HL-60/S4 (cell line): ENCODE results near the gene TECR.
"Not testable (repeated sequence)": the region's sequence is repeated elsewhere in the genome, so short reads cannot be mapped to it uniquely, and the experiment has no call there.

Experiments
- in situ Hi-C: fragments of 300-500 bp; cut with MboI; formaldehyde crosslinking; loops from 2 replicates; pipeline ENCODE4 v1.14.3; 2022; ENCODE audit warnings: low sequenced_read_pairs

Gene TECR

DNA sequence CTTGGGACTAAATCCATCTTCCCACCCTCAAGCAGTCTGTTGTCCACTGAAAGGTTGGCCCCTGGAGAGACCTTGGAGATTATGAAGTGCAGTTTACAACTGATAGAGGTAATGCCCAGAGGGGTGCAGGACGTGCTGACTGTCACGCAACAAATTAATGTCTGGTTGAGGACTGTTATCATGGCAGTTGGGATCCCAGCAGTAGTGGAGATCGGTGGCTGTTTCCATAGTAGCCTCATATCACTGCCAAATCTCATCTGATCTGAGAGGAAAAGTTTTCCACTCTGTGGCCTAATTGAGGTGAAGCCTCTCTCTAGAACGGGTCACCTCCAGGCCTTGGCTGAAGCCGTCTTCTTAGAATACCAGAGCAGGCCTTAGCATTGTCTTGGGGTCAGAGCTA, 4.1 kb downstream of the TECR start:
- in situ Hi-C loops = no loop called here

DNA sequence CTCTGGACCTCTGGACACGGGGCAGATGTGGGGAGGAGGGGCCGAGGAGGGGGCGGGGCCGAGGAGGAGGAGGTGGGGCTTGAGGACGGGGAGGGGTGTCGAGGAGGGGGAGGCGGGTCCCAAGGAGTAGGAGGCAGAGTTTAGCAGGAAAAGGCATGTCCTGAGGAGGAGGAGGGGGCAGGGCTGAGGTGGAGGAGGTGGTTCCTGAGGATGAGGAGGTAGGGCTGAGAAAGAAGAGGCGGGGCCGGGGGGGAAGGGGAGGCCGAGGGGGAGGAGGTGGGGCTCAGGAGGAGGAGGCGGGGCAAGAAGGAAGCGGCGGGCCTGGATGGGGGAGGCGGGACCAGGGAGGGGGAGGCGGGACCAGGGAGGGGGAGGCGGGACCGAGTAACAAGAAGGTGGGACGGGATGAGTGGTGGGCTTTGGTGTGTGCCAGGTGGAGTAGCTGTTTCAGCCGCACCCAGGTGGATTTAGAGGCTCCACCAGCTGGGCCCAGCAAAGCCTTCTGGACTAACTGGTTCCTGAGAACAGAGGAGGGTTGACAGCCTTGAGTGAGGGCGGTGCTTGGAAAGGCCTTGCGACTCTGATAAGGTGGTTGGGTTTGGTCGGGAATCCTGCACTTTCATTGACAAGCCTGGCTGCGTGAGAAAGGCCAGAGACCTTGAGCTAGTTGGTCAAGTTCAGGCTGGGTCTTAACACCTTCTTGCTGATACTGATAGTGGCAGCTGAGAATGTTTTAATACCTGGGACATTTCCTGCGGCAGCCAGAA, 7.7 kb downstream of the TECR start:
- in situ Hi-C loops = no loop called here

DNA sequence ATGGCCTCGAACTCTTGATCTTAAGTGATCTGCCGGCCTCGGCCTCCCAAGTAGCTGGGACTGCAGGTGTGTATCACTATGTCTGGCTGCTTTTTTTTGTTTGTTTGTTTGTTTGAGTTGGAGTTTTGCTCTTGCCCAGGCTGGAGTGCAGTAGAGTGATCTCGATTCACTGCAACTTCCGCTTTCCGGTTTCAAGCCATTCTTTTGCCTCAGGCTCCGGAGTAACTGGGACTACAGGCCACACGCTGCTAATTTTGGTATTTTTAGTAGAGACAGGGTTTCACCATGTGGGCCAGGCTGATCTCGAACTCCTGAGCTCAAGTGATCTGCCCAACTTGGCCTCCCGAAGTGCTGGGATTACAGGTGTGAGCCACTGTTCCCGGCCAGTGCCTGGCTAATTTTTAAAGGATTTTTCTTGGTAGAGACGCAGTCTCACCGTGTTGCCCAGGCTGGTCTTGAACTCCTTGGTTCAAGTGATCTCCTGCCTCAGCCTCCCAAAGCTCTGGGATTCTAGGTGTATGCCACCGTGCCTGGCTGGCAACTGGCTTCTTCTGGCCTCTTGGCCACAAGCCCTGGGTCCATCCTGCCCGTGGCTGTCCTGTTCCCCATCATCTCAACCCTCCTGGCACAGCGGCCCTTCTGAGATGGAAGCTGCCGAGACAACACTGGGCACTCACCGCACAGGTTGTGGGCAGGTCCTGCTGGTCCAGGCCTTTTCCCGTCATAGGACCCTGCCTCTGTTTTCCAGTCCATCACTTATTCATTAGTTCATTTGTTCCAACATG, 11.5 kb downstream of the TECR start:
- in situ Hi-C loops = no loop called here

DNA sequence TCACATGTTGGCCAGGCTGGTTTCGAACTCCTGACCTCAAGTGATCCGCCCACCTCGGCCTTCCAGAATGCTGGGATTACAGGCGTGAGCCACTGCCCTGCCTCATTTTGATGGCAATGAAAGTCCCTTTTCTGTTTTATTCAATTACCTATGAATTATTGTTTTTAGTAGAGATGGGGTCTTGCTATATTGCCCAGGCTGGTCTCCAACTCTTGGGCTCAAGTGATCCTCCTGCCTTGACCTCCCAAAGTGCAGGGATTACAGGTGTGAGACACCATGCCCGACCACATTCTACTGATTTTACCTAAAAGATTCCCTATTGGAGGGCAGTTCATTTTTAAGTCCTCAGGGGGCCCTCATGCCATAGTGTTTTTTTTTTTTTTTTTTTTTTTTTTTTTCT, 12.6 kb downstream of the TECR start:
- in situ Hi-C loops = not testable (repeated sequence)

DNA sequence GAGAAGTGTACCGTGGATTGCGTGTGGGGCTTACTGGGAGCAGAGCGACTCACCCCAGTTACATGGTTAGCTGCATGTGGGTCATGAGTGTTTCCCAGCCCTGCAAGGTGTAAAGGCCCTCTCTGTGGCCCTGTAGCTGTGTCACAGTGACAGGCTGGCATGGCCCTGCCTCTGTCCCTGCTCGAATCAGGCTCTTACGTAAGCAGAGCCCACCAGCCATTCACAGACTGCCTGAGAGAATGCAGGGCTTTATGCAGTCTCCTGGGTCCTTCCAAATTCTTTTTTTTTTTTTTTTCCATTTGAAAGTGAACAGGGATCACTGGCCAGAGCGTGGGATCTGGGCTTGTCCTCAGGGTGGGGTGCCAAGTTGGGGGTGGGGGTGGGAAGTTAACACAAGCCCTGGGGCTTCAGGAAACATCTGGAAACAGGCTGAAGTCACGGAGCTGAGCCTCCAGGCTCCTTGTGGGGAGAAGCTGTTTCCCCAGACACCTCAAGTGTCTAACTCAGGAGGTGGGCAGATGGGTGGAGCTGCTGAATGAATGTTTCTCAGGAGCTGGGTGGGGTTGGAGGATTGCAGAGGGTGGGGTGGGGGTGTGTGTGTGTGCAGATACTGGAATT, 13.4 kb downstream of the TECR start:
- in situ Hi-C loops = no loop called here

DNA sequence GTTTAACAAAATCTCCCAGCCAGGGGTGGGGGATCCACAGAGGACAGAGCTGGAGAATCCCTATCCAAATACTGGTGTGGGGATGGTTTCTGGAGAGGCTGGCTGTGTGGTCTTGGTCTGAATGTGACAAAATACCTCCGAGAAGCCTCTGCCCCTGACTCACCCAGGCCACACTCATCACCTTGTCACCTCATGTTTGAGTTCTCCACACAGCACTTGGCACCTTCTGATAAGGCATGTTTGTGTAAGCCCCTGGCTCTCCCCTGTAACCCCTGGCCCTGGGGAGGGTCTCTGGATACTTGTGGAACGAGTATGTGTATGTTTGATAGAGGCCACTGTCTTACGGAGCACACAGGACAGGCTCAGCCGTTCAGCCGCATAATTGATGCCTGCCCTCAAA, 14.7 kb downstream of the TECR start:
- in situ Hi-C loops = no loop called here

DNA sequence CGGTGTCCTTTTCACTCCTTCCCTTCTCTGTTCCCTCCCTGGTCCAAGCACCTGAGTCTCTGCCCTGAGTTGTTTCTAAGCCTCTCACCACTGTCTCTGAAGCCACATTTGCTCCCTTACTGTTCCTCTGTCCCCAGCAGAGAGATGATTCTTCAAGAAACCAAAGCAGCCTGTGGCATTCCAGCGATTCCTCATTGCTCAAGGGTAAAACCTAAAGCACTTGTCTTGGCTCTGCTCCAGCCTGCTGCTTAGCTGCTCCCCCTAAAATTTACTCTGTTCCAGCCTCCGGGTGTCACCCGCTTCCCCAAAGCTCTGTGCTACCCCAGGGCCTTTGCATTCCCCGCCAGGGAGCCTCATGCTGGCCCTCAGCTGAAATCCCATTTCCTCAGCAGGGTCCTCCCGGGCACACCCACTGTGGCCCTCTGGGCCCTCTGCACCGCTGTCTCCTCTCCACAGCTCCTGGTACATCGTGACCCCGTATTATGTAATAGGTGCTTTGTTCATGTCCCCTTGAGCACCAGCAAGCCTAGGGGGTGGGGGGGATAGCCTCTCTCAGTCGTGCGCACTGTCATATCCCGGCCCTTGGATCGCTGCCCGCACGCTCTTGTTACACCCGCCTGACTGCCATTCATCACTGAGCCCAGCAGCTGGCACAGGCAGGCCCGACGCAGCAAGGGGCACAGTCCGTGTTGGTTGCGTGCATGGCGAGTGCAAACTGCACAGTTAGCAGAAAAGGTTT, 15.8 kb downstream of the TECR start:
- in situ Hi-C loops = no loop called here

DNA sequence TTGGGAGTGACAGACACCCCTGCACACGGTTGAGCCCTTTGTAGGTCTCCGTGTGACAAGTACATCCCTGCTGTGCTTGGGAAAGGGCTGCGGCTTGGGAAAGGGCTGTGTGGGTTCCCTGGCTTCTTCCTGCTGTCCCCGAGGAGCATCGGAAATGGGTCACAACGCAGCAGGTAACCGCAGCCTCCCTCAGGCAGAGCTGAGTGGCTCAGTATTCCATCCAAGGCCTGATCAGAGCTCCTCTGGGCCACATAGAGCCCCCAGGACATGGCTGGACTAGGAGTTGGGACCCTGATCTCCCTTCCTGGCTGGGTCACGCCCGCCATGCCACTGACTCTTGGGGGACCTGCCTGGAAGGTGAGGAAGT, 16.3 kb downstream of the TECR start:
- in situ Hi-C loops = no loop called here

DNA sequence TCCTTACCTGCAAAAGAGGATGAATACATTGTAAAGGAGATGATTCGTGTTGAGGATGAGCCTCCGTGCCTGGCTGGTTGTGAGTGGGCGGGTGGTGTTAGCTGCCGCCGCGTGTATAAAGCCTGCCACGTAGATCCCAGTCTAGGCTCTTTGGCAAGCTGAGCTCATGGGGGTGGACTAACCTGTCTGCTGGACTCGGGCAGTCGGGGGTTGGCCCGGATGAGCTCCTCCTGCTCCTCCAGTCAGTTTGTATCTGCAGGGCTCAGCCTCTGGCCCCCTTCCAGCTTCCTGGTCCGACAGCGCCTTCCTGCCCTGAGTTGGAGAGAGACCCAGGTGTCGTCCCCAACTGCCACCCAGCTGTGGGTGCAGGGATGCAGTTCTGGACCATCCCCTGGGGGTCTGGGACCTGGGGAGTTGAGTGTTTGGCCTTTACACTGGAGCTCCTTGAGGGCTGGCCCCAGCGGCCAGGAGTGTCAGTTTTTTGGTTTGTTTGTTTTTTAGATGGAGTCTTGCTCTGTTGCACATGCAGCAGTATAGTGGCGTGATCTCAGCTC, 20.9 kb downstream of the TECR start:
- in situ Hi-C loops = no loop called here

DNA sequence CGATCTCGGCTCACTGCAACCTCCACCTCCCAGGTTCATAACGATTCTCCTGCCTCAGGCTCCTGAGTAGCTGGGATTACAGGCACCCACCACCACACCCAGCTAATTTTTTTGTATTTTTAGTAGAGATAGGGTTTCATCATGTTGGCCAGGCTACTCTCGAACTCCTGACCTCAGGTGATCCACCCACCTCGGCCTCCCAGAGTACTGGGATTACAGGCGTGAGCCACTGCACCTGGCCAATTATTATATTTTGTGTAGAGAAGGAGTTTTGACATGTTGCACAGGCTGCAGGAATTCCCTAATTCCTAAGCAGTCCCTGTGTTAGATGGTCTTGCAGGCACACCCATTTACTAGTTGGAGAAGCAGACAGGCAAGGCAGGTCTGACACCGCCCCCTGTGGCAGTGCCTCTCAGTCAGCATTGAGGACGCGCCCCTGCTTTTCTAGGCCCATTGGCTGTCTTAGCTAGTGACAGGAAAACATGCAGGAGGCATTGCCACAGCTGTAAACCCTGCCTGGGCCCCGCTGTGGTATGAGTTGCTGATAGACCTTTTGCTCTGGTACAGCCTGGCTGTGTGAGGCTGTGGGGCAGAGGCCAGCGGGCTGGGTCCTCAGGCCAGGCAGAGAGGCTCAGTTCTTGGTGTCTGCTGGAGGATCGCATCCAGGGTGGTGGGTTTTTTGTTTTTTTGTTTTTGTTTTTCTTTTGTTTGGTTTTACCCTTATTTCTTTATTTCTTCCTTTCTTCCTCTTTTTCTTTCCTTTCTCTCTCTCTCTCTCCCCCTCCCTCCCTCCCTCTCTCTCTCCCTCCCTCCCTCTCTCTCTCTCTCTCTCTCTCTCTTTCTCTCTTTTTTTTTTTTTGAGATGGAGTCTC, 22.0 kb downstream of the TECR start:
- in situ Hi-C loops = not testable (repeated sequence)

DNA sequence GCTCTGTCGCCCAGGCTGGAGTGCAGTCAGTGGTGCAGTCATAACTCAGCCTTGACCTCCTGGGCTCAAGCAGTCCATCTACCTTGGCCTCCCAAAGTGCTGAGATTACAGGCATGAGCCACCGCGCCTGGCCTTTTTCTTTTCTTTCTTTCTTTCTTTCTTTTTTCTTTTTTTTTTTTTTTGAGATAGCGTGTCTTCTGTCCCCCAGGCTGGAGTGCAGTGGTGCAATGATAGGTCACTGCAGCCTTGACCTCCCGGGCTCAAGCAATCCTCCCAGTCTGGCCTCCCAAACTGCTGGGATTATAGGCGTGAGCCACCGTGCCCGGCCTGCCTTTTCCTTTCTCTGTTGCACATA, 22.6 kb downstream of the TECR start:
- in situ Hi-C loops = not testable (repeated sequence)

DNA sequence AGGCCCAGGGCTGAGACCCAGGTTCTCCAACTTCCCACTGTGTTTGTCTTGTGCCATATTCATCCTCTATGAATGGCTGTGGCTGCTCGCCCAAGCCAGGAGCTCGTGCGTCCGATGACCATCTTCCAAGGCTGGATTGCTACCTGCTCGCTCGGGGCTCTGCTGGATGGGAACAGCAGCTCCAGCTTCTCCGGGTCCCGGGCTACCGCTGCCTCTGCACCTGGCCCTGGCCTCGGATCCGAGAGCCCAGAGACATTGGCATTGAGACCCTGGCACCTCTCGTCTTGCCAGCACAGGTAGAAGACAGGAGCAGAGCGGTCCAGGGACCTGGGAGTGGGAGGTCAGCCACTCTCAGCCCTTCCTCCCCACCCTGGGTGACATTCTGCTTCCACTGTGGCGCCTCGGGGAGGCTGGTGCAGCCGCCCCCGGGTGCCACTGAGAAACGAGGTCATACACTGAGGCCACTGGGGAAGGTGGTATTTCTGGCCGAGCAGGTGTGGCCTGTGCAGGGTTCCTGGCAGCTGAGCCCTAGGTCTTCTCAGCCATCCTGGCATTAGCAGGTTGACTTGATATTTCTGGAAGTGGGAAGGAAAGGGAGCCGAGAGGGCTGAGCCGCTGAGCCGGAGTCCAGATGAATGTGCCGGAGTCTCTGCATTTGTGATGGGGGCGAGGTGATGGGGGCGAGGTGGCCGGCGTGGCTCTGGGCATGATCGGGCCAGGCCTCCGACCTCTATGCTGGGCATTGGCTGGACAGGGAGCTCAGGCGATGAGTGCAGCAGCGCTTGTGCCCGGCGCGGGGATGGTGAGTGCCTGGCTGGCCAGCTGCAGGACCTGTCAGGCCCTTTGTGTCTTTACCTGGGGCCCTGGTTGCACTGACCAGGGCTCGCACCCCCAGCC, 23.9 kb downstream of the TECR start:
- in situ Hi-C loops = no loop called here

DNA sequence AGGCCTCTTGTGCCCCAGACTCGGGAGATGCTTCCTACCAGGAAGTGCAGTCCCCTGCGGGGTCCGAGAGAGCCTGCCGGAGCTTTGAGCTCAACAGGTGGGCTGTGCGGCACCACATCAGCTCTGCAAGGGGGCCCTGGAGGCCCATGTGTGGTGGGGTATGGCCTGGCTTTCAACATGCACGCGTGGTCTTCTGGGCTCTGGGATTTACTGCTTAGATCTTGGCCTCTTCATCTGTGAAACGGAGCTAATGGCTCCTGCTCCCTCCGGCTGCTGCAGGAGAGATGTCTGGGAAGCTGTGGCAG, 24.5 kb downstream of the TECR start:
- in situ Hi-C loops = no loop called here

DNA sequence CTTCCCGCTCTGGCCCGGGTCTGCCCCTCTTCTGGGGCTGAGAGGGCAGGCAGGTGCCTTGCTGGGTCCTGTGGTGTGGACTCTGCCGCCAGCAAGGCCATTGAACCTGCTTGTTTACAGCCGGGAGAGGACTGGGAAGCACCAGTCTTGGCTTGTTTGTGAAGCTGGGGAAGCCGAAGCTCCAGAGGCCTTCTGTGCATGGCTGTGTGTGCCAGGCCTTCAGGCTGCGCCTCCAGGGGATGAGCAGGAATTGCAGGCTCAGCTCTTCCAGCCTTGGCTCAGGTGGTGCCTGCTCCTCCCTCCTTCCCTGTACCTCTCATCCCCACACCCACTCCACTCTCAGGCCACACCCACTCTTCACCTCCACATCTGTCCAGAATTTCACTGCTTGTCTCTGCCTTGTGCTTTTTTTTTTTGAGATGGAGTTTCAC, 25.0 kb downstream of the TECR start:
- in situ Hi-C loops = no loop called here

DNA sequence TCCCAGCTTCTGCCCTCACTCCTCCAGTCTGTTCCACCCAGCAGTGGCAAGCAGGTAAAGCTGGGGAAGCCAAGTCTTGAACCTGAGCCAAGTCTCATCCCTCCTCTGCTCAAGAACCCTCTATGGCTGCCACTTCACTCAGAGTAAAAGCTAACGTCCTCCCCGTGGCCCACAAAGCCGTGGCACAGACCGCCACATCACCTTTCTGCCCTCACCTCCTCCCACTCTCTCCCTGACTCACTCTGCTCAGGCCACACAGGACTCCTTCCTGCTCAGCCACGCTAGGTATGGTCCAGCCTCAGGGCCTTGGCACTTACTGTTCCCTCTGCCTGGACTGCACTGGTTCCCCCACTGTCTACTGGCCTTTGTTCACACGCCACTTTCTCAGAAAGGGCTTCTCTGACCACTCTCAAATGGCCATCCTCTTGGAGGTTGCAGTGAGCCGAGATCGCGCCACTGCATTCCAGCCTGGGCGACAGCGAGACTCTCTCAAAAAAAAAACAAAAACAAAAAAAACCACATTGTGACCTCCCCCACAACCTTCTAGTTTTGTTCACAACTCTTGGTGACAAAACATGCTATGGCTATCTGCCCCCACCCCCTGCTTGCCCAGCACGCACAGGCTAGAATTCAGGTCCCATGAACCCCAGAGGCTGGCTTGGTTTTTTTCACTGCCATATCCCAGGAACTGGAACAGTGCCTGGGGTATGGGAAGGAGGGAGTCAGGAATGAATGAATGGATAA, 26.7 kb downstream of the TECR start:
- in situ Hi-C loops = no loop called here

DNA sequence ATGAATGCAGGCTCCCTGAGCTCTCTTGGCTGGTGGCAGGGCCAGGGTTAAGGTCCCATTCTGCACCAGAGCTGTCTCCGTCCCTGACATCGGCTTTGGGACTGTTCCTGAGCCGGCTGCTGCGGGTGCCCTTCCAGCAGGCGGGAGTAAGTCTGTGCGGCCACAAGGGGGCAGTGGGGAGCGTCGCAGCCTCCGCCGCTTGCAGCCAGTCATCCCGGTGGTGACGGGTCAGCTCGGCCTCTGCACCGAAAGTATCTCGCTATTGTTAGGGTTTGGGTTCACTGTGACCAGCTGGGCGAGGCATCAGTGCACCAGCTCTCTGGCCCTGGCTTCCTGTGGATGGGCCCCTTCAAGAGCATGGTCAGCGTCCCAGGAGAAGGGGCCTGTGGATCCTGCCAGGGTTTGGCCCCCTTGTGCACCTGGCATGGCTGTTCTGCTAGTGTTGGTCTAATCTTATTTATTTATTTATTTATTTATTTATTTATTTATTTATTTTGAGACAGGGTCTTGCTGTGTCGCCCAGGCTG, 27.3 kb downstream of the TECR start:
- in situ Hi-C loops = no loop called here

DNA sequence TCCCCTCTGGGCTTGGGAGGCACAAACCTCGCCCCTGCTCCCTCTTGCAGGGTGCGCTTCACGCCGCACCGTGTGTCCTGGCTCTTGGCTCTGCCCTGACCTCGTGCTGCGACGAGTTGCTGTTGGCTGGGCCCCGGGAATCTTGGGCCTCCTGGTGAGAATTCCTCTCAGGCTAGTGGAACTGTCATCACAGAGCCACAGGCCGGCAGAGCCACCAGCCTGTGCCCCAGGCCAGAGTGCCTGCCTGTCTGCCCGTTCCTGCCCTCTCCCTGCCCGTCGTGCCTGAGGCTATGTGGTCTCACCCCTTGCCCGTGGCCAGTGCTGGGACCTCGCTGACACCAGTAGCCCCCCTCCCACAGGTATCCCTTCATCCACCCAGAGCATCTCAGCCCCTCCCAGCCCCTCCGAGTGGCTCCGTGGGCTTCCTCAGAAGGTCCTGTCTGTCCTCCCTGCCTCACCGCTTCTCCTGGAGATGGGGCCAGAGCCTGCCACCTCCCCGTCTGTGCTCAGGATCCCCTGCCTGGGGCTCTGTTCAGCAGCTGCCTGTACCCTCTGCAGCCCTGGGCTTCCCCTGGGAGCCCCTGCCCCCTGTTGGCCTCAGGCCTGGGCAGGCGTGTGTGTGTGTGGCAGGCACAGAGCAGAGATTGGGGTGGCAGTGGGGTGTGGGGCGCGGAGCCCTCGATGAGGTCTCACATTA, 29.1 kb downstream of the TECR start:
- in situ Hi-C loops = no loop called here
